ENCODE data around the gene PPP2R3B.
A peak's percentile ranks its signal among the peaks of the same experiment; 100 is the strongest.
"Not testable (repeated sequence)": the region's sequence is repeated elsewhere in the genome, so short reads cannot be mapped to it uniquely, and the experiment has no call there.

PPP2R3B gene, protein sequence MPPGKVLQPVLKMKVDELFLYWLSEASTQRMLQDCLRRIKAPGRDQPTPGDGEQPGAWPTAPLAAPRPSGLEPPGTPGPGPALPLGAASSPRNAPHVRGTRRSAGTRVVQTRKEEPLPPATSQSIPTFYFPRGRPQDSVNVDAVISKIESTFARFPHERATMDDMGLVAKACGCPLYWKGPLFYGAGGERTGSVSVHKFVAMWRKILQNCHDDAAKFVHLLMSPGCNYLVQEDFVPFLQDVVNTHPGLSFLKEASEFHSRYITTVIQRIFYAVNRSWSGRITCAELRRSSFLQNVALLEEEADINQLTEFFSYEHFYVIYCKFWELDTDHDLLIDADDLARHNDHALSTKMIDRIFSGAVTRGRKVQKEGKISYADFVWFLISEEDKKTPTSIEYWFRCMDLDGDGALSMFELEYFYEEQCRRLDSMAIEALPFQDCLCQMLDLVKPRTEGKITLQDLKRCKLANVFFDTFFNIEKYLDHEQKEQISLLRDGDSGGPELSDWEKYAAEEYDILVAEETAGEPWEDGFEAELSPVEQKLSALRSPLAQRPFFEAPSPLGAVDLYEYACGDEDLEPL

DNA sequence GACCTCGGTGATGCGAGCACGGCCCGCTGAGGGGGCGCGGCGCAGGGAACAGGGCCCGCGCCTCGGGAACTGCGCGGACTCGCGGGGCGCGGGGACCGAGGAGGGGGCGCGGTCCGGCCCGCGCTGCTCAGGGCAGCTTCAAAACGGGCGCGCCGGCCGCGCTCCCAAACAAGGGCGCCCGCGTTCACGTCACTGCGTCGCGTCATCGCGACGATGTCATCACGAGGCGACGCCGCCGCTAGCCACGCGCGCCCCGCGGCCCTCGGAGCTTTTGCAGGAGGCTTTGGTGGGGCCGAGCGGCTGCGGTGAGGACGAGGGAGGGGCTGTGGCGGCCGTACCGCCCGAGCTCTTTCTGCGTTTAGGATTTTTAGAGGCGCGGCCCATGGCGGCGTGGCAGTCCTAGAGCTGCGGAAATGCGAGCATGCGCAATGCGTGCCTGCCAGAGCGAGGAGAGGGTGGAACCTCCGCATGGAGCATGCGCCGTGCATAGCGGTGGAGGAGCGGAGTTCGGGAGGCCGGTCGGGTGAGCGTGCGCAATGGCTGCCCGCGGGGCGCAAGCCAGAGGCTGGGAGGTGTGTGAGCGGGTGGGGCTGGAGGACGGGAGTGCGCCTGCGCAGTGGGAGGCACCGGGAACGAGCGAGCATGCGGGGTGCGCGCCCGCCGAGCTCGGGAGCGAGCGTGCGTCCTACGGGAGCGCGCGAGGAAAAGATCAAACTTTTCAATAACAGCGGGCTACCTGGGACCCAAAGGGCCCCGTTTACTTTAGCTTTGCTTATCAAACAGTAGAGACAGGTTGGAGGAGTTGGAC is at the start of gene PPP2R3B:
Gene PPP2R3B, minus strand, starts transcription at position 140 of the 808 bp plus-strand sequence. CDS start 216 bp downstream, outside the sequence.
- peak; percentile 97 to 99 (median 97) for DNase-seq (ENCODE audit: low read depth in 3 of 3)

DNA sequence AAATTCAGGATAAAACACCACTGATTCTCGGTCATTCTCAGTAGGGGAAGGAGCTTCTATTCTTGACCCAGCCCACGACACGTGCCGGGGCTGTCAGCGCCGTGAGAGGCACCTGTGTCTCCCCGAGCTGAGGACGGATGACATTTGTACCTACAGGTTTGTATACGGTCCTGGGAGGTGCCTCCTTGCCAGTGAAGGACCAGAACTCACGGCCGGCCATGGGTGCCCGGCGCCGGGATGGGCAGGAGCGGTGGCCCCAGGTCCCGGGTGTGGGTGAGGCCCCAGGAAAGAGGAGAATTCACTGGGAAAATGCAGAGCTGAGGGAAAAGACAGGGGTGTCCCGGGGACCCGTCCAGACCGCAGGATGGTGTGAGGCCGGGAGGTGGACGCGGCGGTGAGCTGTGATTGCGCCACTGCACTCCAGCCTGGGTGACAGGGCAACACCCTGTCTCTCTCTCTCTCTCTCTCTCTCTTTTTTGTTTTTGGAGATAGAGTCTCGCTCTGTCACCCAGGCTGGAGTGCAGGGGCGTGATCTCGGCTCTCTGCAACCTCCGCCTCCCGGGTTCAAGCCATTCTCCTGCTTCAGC is 48.9 kb upstream of the PPP2R3B start:
- DNase-seq (ENCODE audit: low read depth in 3 of 3), result no peak

DNA sequence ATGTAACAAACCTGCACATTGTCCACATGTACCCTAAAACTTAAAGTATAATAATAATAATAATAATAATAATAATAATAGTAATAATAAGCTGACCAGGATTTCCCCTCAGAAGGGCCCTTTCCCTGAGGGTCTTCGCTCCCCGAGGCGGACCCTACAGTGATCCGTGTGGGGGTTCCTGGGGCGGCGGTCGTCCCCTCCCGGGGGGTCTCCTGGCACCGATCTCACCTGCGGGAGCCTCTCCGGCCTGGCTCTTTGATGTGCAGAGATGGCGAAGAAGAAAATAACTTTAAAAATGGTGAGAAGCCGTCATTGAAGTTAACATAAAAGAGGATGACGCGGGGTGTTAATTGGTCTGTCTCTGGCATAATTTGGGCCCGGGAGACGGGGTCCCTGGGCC is 48.2 kb upstream of the PPP2R3B start:
- no peak for DNase-seq (ENCODE audit: low read depth in 3 of 3)

DNA sequence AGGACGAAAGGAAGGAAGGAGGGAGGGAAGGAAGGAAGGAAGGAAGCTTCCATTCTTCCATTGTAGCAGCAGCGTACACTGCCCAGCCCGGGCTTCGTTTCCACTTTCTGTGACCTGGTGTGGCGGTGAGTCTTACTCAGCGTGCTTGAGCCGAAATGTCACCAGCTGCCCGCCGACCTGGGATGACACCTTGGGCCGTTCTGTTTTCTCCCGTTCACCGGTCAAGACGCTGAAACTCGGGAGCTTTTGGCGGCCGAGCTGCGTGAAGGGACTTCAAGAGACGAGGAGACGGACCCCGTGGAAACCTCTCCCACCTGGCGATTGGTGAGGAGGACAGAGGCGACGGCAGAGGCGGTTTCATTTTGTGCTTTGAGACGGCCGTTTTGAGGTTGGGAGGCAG is 47.1 kb upstream of the PPP2R3B start:
- DNase-seq (ENCODE audit: low read depth in 3 of 3), result no peak

DNA sequence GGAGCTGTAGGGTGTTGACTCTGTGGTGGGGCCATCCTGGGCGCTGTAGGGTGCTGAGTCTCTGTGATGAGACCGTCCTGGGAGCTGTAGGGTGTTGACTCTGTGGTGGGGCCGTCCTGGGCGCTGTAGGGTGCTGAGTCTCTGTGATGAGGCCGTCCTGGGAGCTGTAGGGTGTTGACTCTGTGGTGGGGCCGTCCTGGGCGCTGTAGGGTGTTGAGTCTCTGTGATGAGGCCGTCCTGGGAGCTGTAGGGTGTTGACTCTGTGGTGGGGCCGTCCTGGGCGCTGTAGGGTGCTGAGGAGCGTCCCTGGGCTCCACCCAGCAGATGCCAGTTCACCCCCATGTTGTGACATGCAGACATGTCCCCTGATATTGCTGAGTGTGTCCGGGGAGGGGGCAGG is 46.0 kb upstream of the PPP2R3B start:
- DNase-seq (ENCODE audit: low read depth in 3 of 3), result not testable (repeated sequence)

DNA sequence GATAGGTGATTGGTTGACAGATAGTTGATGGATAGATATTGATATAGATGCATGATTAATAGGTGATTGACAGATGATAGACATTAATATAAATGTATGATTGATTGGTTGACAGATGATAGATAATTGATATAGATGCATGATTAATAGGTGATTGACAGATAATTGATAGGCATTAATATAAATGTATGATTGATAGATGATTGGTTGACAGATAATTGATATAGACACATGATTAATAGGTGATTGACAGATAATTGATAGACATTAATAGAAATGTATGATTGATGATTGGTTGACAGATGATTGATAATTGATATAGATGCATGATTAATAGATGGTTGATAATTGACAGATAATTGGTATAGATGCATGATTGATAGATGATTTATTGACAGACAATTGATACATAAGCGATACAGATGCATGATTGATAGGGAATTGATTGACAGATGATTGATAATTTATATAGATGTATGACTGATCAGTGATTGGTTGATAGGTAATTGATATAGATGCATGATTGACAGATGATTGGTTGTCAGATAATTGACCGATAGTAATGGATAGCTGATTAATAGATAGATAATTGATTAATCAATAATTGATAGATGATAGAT is 44.9 kb upstream of the PPP2R3B start:
- DNase-seq (ENCODE audit: low read depth in 3 of 3), result no peak

DNA sequence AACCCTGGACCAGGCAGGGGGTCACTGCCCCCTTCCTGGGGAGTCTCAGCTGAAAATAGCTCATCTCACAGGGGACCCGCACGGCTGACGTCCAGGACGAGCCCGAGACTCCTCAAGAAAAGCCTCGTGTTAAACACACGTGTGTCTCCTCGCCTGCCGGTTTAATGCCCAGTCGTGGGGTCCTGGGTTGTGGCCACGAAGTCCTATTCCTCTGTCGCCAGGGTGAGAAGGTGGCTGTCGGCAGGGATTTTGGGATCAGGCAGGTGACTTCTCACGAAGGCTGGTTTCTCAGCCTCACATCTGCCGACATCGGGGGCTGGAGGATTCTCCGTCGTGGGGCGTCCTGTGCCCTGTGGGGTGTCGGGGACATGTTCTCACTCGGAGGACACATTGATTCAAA is 44.3 kb upstream of the PPP2R3B start:
- no peak for DNase-seq (ENCODE audit: low read depth in 3 of 3)

DNA sequence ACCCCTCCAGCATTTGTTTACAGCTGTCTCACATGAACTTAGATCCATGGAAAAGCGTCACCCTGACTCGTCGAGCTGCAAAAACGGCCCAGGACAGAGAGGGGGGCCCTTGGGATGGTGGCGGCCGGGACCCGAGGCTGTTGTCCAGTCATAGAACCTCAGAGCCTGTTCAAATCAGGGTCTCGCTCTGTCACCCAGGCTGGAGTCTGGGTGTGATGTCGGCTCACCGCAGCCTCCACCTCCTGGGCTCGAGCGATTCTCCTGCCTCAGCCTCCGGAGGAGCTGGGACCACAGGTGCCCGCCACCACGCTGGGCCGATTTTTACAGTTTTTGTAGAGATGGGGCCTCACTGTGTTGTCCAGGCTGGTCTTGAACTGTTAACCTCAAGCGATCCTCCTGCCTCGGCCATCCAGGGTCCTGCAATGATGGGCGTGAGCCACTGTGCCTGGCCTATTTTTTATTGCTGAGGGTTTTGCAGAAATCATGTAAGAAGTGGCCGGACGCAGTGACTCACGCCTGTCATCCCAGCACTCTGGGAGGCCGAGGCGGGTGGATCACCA is 42.6 kb upstream of the PPP2R3B start:
- DNase-seq (ENCODE audit: low read depth in 3 of 3), result no peak

DNA sequence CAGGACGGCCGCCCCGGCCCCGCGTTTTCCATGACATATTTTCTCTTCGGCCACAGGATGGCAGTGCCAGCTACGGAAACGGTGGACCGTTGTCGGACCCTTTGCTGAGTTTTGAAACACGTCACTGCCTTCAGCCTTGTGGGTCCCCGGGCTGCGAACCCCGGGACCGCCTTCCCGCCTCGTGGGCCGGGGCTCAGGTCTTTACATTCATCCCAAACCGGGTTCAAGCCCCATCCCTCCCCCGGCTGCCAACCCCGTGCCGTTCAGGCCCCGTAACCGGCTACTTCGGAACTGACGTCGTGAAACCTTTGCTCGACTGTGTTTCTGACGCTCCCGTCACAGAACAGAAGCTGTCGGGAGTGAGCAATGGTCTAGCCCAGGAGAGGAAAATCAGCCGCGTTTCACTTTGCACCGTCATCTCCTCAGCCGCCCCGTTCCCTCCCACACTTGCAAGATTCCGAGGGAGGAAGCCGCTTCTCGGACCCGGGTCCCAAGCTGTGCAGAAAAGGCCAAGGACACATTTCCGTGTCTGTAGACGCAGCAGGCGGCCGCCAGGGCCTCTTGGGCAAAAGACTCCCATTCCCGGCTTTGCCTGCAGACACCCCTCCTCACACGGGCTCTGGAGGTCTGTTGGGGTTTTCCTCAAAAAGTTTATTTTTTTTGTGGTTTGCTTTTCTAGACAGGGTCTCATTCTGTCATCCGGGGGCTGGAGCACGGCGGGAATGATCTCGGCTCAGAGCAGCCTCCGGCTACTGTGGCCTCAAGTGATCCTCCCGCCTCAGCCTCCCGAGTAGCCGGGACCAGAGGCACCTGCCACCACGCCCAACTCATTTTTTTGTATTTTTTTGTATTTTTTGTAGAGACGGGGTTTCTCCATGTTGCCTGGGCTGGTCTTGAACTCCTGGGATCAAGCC is 41.4 kb upstream of the PPP2R3B start:
- peak in 1 of 3 experiments; percentile 16 for DNase-seq (ENCODE audit: low read depth in 3 of 3)

DNA sequence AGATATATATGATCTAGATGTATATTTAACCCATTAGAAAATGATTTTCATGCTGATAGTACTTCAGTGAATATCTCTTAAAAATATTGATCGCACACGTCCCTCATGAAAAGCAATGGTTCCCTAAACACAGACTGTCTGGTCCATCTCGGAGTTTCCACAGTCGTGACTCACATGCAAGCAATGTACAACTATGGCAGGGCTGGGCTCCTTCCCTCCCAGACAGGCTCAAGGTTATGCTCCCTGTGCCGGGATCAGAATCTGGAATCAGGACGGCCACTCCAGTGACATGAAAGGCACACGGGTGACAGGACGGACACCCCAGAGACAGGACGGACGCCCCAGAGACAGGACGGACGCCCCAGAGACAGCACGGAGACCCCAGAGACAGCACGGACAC is 40.2 kb upstream of the PPP2R3B start:
- DNase-seq (ENCODE audit: low read depth in 3 of 3), result no peak

DNA sequence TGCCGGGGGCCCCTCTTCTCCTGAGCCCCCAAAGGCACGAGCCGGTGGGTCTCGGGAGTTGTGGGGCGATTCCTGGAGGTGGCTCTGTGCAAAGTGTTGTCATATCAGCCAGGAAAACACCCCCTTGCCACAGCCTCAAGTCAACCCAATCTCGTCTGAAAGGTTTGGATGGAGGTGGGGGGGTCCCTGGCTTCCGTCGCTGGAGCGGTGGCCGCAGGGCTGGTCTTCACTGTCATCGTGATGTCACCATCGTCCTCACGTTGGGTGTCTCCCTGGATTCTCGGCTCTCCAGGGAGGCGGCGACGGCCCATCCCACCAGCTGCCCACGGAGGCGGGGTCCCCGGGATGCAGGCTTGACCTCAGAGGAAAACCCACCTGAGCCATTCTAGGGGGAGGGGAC is 38.3 kb upstream of the PPP2R3B start:
- DNase-seq (ENCODE audit: low read depth in 3 of 3), result no peak

DNA sequence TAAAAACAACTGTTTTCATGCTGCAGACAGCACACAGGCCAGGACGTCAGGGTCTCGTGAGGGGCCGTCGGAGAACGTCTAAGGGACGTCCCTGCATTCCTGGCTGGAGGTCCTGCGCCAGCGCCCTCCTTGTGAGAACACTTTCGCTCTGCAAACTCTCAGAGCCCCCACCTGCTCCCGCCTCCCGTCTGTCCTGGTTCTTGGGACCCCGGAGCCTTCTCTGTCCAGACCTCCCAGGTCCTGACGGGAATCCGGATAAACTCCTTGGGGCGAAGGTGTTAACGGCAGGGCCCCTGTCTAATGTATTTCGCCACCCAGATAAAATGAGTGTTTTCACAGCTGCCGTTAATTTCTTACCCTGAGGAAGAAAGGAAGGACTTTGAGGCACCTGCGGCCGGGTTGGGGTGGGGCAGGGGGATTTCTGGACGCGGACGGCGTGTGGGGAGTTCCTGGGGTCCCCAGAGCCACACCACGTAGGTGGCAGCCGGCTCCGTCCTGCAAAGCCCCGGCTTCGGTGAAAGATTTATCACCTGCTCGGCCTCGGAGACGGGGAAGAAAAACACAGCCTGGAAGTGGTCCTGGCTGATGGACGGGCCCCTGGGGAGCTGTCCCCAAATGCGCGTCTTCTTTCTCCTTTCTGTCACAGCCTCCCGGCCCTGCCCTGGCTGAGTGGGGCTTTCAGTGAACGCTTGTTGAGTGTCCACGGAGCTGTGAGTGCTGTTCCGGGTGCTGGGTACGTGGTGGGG is 35.1 kb upstream of the PPP2R3B start:
- no peak for DNase-seq (ENCODE audit: low read depth in 3 of 3)

DNA sequence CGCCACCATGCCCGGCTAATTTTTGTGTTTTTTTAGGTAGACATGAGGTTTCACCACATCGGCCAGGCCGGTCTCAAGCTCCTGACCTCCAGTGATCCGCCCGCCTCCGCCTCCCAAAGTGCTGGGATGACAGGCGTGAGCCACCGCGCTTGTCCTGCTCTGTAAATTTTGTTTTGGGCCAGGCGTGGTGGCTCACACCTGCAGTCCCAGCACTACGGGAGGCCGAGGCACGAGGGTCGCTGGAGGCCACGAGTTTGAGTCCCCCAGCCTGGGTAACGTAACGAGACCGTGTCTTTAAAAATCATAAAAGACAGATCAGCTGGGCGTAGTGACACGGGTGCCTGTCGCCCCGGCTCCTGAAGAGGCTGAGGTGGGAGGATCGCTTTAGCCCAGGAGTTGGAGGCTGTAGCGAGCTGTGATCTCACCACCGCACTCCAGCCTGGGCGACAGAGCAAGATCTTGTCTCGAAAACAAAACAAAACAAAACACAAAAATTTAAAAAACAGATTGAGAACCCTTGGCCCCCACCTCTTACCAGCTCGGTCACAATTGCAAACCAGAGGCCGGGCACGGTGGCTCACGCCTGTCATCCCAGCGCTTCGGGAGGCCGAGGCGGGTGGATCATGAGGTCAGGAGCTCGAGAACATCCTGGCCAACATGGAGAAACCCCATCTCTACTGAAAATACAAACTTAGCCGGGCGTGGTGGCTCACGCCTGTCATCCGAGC is 34.0 kb upstream of the PPP2R3B start:
- no peak for DNase-seq (ENCODE audit: low read depth in 3 of 3)

DNA sequence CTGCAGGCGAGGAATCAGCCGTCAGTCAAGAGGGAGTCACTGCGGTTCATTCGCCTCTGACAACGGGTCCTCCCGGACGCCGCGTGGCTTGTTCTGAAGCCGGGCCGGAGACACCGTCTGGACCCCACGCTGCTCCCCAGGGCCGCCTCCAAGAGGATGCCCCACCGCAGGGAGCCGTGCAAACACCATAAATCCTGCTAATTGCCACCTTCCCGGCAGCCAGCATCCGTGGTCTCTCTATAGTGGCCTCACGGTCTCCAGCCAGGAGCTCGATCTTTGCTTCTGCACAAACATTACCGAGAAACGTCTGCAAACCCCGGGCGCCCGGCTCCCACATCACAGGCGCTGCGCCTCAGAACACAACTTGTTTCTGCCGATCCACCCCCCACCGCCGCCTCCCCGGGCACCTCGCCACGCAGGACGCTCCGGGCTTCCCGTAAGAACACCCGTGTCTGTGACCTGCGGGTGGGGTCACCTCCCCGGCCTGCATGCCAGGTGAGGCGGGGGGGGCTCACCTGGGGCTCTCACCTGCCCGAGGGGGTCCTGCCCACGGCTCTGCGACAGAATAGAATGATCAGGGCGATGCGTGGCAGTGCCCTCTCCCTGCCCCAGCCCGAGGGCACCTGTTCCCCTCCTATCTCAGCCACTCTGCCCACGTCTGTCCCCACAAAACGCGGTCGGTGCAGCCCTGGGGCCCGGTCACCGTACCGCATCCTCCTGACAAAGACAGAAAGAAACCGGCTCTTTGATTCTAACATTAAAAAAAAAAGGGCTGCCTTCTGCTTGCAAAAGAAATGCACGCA is 32.4 kb upstream of the PPP2R3B start:
- DNase-seq (ENCODE audit: low read depth in 3 of 3), result no peak

DNA sequence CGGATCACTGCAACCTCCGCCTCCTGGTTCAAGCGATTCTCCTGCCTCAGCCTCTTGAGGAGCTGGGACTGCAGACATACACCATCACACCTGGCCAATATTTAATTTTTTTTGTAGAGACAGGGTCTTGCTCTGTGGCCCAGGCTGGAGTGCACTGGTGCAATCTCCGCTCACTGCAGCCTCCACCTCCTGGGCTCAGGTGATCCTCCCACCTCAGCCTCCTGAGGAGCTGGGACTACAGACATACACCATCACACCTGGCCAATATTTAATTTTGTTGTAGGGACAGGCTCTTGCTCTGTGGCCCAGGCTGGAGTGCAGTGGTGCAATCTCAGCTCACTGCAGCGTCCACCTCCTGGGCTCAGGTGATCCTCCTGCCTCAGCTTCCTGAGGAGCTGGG is 28.8 kb upstream of the PPP2R3B start:
- DNase-seq (ENCODE audit: low read depth in 3 of 3), result not testable (repeated sequence)

DNA sequence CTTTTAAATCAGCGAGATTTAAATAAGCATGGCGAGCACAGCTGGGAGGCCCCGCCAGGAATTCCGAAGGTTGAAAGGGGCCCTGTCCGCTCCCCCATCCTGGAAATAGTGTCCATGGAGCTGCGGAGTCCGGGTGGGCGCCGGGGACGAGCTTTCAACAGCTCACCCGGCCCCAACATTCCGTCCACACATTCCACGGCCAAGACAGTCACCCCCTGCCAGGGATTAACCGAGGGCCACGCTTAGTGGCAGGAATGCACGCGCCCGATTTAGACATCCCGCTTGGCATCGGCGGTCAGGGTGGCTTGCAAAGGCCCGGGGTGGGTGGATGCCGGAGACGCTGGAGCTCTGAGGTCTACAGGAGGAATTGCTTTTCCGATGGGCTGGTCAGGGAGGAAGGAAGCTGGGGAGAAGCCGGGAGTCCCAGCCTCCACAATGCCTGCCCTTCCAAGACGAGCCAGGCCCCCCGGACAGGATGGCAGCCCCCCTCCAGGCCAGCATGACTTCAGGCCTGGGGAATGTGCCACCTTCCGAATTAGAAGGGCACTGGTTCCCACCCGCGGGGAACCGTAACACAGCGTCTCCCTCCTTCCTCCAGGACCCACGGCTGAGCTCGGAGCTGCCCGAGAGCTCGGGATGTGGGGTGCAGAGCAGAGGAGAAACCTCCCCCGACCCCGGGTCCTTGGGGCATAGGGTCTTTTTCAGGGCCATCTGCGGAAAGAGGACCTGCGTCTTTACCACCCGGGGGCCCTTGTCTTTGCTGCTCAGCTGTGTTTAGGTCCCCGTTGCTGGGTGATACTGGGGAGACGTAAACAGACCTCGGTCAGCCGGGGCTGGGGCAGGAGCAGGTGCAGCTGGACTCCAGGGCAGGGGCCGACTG is 26.9 kb upstream of the PPP2R3B start:
- DNase-seq (ENCODE audit: low read depth in 3 of 3), result no peak

DNA sequence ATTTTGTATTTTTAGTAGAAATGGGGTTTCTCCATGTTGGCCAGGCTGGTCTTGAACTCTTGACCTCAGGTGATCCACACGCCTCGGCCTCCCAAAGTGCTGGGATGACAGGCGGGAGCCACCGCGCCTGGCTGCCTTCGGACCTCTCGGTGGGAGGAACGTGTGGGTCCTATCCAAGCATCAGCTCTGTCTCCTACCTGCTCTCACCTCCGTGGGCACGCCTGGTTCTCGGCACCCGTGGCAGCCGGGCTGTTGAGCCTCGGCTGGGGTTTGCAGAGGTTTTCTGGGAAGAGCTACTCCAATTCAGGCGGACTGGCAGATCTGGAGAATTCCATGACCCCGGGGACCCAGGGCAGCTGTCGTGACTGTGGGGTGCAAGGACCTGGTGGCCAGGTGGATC is 23.6 kb upstream of the PPP2R3B start:
- DNase-seq (ENCODE audit: low read depth in 3 of 3), result no peak
